GM12891 (cell line): ENCODE measurements around the gene PSG3.

Source experiments
- POLR2A ChIP-seq: IDR thresholded peaks from 2 replicates; pipeline ENCODE4 v1.6.1; 2011; ENCODE audit warnings: low read depth, low read length, control low read depth
- POLR2AphosphoS5 ChIP-seq: IDR thresholded peaks from 2 replicates; pipeline ENCODE4 v1.6.1; 2011; ENCODE audit warnings: low read depth, low read length, control low read depth
- SPI1 ChIP-seq: IDR thresholded peaks from 2 replicates; pipeline ENCODE4 v1.6.1; 2011; ENCODE audit warnings: low read depth, low read length, control low read depth

GRCh38 chr19:42762789-42763188, 22.5 kb upstream of the PSG3 start:
- TF ChIP-seq POLR2A (no peak), POLR2AphosphoS5 (no peak), SPI1 (no peak)
